GM10266 (cell line): ENCODE data around the gene DNAJC5G.

Source experiments
- DNase-seq: peaks from one replicate; pipeline ENCODE4 v3.0.0; 2012; ENCODE audit errors: extremely low spot score
- CTCF ChIP-seq: IDR thresholded peaks from 2 replicates; pipeline ENCODE4 v1.5.1; 2012; ENCODE audit warnings: mild to moderate bottlenecking, low read depth; ENCODE audit not compliant: control insufficient read depth, insufficient read depth; ENCODE audit errors: missing control alignments

The DNAJC5G gene

DNA sequence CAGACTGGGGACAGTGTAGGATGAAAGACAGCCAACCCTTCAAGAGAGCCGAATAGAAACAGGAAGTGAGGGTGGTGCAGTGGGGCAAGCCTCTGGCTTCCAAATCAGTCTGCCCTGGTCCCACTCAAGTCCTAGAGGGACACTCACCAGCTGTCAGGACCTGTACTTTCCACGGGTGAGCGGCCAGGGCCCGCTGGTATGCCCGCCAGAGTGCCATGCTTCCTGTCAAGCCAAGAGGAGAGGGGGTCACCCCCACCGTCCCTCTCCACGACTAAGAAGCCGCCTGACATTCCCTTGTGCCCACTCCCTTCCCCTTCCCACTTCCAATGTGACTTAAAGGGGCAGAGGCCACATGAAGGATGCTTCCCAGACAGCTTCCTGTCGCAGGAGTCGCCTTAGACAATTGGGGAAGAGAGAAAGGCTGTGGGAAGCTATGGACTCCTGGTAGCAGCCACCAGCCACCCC lies 47.1 kb downstream of the DNAJC5G start:
- no peak for TF ChIP-seq CTCF
- DNase-seq: no peak

DNA sequence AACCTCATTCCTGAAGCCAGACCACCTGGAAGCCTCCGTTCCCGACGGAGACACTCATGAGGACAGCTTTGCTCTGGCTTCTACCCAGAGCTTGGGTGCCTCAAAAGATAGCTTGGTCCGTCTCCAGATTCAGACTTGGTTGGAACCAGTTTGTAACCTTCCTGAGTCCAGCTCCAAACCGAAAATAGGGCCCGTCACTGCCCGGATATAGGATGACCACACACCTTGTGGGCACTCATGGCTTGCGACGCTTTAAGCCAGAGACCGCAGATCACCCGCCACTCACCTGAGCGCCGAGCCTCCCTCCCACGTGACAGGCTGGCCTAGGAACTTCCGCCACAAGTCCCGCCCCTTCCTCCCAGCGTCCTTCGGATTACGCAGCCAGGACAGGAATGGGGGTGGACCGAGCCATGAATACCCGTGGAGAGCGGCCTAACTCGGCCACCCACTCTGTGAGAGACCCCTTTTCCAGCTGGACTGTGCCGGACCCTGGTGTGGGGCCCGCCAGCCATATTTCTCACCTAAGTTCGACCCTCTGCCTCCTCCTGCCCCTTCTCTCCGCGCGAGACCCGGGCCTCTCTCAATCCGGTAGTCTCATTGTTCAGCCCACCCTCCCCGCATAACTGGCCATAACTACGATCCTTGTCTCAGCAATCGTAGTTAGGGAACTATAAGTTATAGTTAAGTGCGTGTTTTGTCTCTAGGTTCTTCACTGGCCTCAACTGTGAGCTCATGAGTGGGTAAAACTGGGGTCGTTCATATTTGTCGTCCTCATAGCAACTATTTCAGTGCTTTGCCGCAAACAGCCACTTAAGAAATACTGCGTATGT lies 47.7 kb downstream of the DNAJC5G start, which contains the start of gene MPV17:
MPV17 (minus strand) TSS at position 332 of the 830 bp plus-strand sequence. CDS start 580 bp downstream, outside the sequence.
- no peak for TF ChIP-seq CTCF

DNA sequence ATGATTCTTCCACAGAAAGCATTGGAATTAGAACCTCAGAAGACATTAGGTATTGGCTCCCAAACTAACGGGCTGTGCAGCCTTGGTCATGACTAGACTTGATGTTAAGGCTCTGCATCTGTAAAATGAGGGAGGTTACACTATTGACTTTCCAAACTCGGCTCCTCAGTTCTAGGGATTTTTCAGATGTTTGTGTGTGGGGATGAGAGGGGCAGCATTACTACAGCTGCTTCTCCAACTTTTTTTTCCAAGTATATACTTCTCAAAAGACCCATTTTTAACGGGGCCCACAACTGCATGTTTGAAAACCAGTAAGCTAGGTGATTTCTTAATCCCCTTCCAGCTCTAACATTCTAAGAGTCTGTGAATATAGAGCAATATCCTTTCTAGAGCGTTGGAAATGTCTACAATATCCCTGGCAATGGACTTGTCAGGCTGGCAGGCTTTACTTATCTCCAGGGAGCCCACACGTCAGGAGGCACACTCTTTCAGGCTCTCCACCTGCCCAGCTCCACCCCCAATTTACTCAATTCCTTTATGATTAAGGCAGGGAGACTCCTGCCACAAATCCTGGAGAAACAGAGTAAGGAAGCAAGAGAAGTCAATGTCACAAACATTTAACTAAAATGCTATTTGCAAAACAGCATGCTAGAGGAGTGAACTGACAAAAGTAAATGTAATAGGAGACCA lies 48.5 kb downstream of the DNAJC5G start:
- DNase-seq: no peak
- no peak for TF ChIP-seq CTCF

More for the DNA sequence above, 47.7 kb downstream of the DNAJC5G start, which contains the start of gene MPV17:
- peak; percentile 95 for DNase-seq

DNA sequence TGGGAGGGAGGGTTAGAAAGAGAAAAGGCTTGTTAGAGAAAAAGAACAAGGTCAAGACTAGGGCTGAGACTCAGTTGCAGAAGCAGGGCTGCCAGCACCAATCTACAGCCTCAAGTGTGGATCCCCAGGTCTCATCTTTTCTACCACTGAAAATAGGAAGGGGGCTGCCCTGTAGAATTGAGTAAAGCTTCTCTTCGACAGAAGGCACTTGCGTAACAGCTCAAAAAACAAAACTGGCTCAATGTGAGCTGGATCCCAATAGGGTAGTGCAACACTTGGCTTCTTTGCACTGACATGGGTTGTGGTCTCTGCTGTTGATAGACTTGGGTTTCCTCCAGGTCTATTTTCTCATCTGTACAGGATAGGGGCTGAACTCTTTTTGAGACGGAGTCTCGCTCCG lies 49.5 kb downstream of the DNAJC5G start:
- TF ChIP-seq CTCF: no peak
- DNase-seq: no peak
